Stimulated activated CD8-positive, alpha-beta memory T cell treated with anti-CD3 and anti-CD28 coated beads, Interleukin-4, amount 100 ng/mL, for 24 hours (primary cell): ENCODE results near the gene SLC6A19.

Source experiments
- DNase-seq: peaks from one replicate; pipeline ENCODE4 v3.0.0-alpha.2; 2020; ENCODE audit warnings: low read depth

The SLC6A19 gene

DNA sequence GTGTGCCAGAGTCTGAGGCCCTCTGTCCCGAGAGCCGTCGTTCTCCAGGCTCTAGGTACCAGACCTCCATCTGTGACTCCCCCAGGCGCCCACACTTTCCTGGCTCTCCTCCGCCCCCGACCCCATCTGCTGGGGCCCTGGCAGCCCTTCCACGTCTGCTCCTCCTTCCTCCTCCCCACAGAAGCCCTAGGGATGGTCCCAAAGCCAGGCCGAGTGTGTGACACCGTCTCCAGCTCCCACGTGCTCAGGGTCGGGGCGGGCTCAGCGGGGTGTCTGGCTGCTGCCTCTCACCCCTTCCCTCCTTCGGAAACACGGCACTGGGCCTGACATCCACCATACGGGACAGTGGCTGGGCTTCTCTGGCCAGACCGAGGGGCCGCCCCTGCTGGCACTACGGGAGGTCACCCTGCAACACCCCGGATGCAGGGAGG lies 20.5 kb upstream of the SLC6A19 start:
- DNase-seq: no peak

DNA sequence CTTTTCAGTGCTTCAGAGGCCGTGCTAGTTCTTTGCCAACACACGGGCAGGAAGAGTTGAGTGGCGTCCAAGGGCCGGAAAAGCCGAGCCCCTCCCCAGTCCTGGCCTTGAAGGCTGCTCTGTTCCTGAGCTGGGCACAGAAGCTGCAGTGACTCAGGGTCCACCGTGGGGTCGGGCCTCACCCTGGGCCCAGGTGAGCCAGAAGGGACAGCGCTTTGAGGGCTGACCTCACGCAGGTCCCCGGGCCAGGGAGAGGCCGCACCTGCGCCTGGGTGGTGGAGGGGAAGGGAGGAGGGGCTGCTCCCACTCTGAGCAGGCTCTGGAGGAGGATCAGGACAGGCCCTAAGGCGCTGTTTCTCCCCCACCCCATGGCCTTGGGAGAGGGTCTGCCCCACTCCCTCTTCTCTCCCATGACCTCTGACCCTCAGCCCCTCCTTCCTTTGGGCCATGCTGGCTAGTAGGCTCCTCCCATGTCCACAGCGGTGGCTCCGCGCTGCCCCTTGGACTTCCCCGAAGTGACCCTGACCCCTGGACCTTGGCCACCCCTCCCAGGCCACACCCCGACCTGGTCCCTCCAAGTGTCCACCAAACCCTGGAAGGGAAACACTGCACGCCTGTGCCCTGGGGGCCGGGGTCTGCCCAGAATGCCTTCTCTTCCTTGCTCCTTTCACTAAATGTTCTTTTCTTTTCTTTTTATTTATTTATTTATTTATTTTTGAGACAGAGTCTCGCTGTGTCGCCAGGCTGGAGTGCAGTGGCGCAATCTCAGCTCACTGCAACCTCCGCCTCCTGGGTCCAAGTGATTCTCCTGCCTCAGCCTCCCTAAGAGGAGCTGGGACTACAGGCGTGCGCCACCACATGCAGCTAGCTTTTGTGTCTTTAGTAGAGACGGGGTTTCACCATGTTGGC lies 19.7 kb upstream of the SLC6A19 start:
- no peak for DNase-seq

DNA sequence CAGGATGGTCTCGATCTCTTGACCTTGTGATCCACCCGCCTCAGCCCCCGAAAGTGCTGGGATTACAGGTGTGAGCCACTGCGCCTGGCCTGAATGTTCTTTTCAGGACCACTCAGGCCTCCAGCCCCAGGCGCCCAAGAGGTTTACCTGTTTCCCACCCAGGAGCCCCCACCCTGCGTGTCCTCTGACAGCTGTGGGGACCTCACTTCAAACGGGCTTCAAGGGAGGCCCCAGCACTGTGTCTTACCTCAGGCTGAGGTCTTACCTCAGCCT lies 19.1 kb upstream of the SLC6A19 start:
- DNase-seq: no peak

DNA sequence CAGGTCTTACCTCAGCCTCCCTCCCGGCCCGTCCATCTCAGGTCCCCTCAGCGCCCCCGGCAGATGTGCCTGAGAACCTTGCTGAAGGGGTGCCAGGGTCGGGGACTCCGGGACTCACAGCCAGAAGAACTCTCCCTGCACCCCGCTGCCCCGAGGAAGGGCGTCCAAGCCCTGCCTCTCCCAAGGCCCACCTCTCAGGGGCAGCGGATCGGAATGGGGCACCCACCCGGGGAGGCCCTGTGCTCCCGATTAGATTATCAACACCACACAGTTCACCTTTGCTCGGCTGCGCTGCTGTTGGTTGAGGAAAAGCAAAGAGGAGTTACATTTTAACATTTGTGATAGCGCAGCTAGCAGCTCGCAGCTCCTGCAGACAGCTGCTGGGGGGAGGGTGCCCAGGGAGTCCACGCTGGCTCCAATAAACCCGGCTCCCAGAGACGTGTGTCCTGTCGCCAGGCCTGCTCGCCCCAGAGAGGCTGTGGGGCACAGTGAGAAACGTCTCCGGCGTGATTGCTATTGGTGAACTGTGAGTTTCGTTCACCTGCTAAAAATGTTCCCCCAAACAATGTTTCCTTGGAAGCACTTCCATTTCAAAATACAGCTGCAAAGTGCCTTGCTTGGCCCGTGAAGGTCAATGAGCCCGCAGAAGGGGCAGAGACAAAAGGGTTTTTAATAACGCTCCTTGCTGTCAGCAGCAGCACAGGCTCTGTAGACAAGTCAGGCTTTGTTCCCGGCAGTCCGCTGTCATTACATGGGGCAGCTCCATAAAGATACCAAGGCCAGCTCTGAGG lies 18.6 kb upstream of the SLC6A19 start:
- DNase-seq: no peak

DNA sequence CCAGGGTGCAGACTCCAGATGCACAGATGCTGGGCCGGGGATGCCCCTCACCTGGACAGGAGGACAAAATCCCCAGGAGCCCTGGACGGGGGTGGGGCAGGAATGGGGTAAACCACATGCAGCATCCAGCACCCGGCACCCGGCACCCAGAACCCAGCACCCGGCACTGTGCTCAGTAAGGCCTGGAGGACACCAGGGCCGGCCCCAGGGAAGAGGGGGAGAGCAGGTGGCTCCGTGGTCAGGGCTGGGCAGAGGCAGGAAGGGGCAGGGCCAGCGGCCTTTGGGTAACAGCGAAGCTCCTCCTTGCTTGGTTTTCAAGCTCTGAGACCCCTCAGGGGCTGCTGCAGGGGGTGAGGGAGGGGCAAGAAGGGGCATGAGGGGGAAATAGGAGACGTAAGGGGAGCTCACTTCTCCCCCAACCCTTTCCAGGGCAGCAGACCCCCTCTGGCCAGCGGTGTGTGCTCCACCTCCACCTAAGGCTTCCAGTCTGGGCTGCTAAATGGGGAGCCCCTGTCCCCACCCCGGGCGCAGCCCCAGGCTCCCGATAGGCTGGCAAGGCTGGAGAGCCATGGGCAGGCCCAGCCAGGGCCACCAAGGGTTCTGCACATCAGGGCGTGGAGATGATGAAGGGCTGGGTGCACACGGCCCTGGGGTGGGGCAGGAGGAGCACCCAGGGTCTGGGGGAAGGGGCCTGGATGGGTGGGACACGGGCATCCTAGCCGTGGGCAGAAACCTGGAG lies 17.8 kb upstream of the SLC6A19 start:
- DNase-seq: no peak

DNA sequence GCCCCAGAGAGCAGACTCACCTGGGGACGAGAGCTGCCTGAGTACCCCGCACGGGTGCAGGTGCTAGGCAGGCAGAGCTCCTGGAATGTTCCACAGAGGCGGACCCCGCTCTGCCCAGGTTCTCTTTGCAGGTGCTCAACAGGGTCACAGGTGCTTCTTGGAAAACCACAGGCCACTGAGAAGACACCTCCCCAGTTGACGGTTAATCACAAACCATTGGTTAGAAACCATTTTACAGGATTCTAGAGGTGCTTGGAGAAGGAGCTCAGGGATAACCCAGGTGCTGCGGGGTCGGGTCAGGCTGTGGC lies 17.3 kb upstream of the SLC6A19 start:
- no peak for DNase-seq

DNA sequence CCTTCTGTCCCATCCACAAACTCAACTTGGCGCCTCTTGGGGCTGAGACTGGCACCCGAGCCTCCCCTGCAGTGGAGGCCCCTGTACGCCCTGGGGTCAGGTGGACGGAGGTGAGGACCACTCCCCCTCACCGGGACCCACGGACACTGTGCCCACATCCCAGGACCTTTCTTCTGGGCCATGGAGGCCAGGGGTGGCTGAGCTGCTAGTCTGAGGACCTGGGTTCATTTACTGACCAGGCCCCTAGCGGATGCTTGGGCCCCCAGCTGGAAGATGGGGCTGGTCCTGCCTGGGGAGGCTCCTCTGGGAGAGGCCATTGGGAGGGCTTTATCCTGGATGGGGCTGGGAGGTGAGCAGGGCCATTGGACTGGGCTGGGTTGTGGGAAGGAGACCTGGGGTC lies 16.9 kb upstream of the SLC6A19 start:
- DNase-seq: no peak

DNA sequence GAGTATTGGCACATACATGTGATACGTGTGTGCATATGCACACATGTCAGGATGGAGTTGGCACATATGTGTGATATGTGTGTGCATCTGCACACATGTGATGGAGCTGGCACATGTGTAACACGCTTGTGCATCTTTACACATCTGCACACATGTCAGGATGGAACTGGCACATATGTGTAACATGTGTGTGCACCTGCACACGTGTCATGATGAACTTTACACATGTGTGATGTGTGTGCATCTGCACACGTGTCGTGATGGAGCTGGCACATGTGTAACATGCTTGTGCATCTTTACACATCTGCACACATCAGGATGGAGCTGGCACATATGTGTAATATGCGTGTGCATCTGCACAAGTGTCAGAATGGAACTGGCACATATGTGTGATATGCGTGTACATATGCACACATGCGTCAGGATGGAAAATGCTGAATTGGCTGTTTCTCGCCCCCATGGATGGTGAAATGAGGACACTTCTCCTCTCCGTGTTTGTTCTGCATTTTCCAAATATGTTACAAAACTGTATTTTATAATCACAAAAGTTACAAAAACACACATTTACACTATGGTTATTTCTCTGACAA lies 16.3 kb upstream of the SLC6A19 start:
- DNase-seq: no peak

DNA sequence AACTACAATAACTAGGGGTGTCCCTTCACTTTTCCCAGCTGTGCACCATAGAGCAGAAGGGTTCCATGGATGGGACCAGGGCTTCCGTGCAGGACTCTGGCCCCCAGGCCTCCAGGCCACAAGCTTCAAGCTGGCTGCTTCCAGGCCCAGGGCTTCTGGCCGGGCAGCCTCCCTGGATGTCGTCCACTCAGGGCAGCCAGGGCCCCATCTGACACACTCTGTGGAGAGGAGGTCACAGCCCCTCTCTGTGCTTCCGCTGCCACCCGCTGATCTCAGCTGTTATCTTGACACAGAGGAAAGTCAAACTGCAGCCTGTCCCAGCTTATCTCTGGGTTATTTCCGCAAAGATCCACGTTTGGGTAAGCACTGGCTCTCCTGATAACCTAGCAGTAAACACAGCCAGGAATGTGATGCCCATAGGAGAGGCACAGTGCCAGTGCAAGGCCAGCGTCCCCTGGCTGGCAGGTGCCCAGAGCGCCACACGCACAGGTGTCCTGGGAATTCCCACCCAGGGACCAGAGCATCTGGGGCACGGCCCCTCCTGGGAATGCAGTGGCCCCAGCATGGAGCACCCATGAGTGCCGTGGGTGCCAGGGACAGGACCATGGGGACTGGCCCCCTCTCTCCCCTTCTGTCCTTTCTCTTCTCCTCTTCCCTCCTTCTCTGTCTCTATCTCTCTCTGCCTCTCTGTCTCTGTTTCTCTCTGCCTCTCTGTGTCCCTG lies 15.6 kb upstream of the SLC6A19 start:
- no peak for DNase-seq

DNA sequence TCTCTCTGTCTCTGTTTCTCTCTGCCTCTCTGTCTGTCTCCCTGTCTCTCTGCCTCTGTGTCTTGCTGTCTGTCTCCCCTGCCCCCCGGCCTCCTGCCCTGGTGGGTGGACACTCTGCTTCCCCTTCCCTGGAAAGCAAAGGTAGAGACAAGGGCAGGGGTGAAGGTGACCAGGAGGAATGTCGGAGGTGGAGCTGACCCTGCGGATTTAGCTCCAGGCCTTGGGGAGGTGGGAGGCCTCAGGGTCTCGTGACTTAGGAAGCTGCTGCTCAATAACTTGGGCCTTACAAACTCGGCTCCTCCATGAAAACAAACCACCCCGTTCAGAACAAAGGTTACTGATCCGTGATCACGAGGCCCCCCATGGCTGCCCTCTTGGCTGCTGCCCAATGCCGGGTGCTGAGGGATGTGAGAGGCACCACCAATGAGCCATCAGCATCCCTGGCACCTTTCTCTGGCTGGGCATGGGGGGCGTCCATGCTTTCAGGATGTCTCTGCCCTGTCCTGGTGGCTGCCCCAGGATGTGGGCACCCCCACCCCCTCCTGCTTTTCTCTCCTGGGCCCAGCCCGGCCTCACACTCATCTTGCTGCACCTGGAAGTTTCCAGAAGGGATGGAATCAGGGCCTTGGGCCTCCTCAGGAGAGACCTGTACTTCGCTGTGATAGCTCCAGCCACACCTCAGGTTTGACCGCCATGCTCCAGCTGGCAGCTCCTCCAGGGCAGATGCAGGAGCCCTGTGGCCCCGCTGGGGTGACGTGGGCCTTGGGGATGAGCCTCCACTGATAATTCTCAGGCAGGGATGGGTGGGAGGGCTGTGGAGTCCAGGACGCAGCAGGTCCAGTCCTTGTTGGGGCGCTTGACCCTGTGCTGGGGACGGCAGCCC lies 14.8 kb upstream of the SLC6A19 start:
- DNase-seq: no peak

DNA sequence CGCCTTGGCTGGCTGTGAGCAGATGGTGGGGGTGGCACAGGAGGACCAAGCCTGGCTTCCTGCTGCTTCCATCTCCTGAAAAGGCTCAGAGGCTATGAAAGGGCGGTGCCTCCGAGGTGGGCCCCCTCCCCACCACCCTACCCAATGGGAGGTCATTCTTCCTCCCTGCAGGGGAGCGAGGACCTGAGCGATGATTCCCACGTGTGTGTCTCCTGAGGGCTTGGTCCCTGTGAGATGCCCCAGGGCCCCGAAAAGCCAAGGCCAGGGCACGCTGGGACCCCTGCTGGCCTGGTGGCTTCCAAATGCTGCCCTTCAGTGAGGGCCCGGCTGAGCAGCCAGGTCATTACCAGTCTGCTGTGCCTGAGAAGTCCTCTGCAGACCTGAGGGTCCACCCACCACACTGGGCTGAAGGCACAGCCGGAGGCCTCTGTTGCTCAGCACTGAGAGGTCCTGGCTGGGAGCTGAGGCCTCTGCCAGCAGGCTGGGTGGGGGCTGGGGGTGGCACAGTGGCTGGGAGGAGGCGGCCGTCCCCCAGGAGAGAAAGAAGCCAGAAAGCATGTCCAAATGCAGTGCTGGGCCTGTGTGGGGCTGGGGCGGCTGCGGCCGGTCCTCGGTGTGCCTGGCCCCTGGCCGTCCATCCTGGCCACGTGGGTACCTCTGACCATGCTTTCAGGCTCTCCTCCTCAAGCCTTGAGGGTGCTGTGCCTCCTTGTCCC lies 14.0 kb upstream of the SLC6A19 start:
- DNase-seq: no peak

DNA sequence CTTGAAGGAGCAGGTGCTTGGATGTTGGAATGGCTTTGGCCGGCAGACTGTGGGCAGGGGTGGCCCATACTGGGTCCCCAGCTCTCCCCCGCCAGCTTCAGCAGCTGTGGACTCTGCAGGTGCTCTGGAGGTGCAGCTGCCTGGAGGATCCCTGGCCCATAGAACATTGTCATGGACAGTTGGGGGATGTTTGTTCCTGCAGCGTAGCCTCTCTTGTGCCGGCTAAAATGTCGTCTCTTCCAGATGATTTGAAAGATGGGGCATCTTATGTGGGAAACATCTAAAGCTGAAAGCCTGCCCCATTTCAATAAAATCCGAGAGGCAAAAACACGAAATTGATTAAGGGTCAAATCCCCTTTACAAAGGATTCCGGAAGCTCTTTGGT lies 13.5 kb upstream of the SLC6A19 start:
- DNase-seq: no peak

DNA sequence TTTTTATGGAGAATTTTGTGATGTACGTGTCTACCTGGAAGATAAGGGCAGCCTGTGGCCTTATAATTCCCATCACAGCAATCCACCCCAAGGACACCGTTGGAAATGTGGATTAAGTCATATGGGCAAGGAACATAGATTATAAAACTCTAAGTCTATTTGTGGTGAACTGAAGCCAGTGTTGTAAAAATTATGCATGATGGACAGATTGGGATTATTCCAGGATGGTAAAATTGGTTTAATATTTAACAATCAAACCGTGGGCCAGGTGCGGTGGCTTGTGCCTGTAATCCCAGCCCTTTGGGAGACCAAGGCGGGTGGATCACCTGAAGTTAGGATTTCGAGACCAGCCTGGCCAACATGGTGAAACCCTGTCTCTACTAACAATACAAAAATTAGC lies 12.9 kb upstream of the SLC6A19 start:
- no peak for DNase-seq

DNA sequence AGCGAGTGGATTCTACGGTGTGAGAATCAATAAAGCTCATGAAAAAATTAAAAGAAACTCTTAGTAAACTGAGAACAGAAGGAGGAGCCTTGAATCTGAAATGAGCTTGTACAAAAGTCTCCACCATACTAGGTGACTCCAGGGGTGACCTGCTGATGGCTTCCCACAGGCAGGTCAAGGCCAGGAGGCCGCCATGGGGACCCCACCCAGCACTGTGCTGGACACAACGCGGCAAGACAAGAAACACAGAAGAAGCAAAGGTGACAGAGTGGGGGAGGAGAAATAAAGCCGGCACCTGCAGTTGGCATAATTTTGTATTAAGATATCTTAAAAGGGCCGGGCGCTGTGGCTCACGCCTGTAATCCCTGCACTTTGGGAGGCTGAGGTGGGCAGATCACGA lies 12.1 kb upstream of the SLC6A19 start:
- no peak for DNase-seq

DNA sequence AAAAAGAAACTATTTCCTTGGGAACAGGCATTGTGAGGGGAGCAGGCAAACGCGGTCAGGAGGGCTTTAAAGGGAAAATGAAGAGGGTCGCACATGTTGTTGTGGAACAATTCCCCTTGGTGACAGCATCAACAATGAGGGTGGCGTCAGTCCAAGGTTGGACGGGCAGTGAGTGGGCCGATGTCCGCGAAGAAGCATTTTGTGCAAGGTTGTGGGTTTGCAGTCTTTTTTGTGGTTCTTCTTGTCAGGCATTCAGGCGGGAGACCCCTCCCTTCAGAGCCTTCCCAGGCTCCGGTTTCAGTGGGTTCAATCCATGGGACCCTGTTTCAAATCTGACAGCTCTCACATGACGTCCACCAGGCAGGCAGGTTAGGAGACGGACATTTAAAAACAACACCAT lies 11.1 kb upstream of the SLC6A19 start:
- DNase-seq: no peak

DNA sequence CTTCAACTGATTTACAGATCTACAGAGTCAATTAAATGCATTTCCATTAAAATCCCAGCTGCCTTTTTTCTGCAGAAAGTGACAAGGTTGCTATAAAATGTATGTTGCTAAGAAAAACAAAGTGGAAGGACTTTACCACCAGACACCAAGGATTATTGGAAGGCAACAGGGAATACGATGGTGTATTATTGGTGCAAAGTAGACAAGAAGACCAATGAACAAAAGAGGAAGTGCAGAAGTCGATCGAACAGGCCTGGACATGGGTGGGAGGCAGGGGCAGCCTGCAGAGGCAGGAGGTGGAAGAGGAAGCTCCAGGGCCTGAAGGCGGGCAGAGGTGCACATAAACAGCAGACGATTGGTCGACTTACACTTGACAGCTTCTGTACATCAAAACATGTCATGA lies 10.6 kb upstream of the SLC6A19 start:
- no peak for DNase-seq

DNA sequence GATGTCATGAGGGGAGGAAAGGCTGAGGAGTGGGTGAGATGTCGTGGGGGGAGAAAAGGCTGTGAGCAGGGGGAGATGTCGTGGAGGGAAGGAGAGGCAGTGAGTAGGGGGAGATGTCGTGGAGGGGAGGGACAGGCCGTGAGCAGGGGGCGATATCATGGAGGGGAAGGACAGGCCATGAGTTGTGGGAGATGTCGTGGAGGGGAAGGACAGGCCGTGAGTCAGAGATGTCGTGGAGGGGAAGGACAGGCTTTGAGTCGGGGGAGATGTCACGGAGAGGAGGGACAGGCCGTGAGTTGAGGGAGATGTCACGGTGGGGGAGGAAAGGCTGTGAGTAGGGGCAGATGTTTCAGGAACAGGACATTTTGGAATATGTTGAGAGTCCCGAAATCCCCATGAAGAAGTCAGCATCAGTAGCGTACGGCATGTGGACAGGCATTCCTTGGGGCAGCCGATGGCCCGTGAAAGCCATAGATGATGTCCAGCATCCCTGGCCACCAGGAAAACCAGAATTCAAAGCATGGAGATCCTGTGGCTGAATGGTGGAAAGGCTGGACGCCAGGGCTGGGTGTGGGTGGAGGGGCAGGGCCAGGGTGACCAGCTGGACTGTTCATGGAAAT lies 8.3 kb upstream of the SLC6A19 start:
- no peak for DNase-seq

DNA sequence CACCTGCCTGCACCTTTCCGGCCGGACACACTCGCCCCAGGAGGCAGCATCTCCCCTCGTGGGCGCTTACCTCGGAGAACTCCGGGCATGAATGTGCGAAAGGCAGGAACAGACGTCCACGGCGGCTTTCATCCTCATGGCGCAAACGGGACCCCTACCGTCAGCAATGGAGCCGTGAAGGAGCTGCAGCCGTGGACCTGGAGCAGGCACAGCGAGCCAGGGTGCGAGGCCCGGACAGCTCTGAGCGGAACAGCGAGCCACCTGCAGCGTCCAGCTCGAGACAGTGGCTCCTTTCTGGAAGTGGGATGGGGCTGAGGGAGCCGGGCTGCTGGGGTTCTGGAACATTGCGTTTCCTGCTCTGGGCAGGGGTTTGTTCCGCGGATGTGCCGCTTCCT lies 7.8 kb upstream of the SLC6A19 start:
- DNase-seq: no peak

DNA sequence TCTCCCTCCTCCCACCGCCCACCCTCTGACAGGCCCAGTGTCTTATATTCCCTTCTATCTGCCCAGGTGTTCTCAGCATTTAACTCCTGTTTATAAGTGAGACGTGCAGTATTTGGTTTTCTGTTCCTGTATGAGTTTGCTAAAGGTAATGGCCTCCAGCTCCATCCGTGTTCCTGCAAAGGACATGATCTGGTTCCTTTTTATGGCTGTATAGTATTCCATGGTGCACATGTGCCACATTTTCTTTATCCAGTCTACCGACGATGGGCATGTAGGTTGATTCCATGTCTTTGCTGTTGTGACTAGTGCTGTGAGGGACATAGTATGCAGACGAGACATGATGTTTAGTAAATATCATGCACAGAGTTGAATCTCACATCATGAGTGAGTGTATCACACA lies 7.0 kb upstream of the SLC6A19 start:
- DNase-seq: no peak

DNA sequence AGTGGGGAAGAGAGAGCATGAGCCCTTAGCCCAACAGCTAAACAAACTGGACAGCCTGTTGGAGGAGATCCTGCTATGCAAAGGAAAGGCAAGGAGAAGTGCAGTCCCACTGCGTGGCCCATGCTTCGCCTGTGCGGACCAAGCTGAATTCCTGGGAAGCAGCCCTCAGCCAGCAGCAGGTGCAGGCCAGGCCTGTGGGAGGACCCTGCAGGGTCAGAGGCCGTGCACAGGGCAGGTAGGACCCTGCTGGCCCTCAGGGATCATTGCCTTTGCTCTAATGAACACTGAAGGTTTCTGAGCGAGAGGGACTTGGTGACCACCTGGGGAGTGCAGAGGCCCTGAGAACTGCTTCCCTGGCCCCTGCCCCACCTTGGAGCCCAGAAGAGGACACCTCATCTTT lies 6.0 kb upstream of the SLC6A19 start:
- DNase-seq: no peak
